Transverse colon (tissue), 3 donors: ENCODE results near the gene GNB1.

Experiments
- POLR2A ChIP-seq: fragments of 450-650 bp; IDR thresholded peaks from one replicate; pipeline ENCODE4 v1.6.1; 2016; ENCODE audit warnings: antibody characterized with exemption, mild to moderate bottlenecking, moderate library complexity
- TF ChIP-seq, protein P1 (sequence below), 5 experiments: fragments of 200-600 bp in 3 of 5; fragments of 450-650 bp in 2 of 5; sonication (generic) in 3 of 5; IDR thresholded peaks; 1 replicate in 2 of 5; 2 replicates in 3 of 5; pipeline ENCODE4 v1.5.1; 2016 to 2017; ENCODE audit warnings: antibody characterized with exemption in 5 of 5, inconsistent platforms in 3 of 5, mild to moderate bottlenecking in 2 of 5, moderate library complexity in 1 of 5

DNA sequence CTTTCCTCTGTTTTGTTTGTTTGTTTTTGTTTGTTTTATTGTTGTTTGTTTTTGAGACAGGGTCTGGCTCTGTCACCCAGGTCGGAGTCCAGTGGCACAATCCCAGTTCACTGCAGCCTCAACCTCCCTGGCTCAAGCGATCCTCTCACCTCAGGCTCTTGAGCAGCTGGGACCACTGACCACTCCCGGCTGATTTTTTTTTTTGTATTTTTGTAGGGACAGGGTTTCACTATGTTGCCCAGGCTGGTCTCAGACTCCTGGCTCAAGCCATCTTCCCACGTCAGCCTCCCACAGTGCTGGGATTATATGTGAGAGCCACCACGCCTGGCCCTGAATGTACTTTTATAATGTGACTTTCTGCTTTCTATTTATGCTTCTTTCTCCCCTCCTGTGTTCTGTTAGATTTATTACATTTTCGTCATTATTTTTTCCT is 19.2 kb upstream of the GNB1 start:
- TF ChIP-seq POLR2A = no peak
- TF ChIP-seq, protein P1, sequence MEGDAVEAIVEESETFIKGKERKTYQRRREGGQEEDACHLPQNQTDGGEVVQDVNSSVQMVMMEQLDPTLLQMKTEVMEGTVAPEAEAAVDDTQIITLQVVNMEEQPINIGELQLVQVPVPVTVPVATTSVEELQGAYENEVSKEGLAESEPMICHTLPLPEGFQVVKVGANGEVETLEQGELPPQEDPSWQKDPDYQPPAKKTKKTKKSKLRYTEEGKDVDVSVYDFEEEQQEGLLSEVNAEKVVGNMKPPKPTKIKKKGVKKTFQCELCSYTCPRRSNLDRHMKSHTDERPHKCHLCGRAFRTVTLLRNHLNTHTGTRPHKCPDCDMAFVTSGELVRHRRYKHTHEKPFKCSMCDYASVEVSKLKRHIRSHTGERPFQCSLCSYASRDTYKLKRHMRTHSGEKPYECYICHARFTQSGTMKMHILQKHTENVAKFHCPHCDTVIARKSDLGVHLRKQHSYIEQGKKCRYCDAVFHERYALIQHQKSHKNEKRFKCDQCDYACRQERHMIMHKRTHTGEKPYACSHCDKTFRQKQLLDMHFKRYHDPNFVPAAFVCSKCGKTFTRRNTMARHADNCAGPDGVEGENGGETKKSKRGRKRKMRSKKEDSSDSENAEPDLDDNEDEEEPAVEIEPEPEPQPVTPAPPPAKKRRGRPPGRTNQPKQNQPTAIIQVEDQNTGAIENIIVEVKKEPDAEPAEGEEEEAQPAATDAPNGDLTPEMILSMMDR (IDR thresholded peaks at IDR 0.05) = no peak
